GM08714 (cell line): ENCODE data around the gene TYW1B.
"Not testable (repeated sequence)": the region's sequence is repeated elsewhere in the genome, so short reads cannot be mapped to it uniquely, and the experiment has no call there.

Experiments used
- H3K4me3 ChIP-seq: fragments of 200-500 bp; sonication (Bioruptor generic); 2 replicates; pipeline ENCODE4 v1.5.1; 2014; ENCODE audit warnings: mild to moderate bottlenecking, low read length, inconsistent platforms
- ZNF274 ChIP-seq: IDR thresholded peaks from 2 replicates; pipeline ENCODE4 v1.6.1; 2012; ENCODE audit warnings: mild to moderate bottlenecking, low read depth, low read length

TYW1B gene

DNA sequence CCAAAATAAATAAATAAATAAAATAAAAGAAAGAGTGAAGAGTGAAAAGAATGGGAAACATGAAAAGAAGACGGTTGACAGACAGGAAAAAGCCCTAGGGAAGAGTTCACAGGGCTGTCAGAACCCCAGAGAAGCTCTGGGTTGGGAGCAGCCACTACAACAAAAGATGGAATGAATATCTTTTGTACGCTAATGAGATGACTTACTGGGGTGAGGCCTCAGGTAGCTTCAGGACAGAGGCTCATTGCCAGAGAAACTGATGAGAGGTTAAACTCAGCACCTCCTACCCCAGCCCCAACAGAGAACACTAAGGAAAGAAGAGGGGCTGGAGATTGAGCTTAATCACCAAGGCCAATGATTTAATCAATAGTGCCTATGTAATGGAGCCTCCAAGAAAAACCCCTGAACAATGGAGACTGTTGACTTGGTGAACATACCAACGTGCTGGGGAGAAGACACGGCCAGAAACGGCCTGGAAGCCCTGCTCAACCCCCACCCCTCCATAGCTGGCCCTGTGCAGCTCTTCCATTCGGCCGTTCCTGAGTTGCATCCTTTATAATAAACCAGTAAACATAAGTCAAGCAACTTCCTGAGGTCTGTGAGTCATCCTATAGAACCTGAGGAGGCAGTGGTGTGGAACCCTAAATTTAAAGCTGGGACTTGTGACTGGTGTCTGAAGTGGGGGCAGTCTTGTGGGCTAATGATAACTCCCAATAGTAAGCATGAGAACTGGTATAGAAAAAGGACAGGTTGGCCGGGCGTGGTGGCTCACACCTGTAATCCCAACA is 11.4 kb downstream of the TYW1B start:
- H3K4me3 ChIP-seq = not testable (repeated sequence)

DNA sequence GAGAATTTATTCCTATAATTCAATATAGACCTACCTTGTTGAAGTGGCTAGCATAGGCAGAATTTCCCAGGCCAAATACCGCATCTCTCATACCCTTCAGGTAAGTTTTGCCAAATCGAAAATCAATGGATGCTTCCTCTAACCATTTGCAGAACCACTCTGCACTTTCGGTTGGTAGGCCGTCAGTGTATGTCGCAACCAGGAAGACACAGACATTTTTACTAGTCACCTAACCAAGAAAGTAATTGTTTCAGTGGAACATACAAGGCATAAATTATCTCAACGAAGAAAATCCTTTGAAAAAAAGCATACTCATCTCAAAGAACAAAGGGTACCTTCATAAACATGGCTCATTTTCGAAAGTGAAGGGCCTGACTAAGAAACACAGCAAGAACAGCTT is 17.6 kb downstream of the TYW1B start:
- H3K4me3 ChIP-seq = not testable (repeated sequence)

DNA sequence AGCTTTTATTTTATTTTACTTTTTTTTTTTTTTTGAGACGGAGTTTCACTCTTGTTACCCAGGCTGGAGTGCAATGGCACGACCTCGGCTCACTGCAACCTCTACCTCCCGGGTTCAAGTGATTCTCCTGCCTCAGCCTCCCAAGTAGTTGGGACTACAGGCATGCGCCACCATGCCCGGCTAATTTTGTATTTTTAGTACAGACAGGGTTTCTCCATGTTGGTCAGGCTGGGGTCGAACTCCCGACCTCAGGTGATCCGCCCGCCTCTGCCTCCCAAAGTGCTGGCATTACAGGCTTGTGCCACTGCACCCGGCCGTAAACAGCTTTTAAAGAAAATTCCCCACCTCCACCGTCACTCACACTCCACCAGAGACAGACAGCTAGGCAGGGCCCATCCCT is 19.5 kb downstream of the TYW1B start:
- not testable (repeated sequence) for H3K4me3 ChIP-seq

DNA sequence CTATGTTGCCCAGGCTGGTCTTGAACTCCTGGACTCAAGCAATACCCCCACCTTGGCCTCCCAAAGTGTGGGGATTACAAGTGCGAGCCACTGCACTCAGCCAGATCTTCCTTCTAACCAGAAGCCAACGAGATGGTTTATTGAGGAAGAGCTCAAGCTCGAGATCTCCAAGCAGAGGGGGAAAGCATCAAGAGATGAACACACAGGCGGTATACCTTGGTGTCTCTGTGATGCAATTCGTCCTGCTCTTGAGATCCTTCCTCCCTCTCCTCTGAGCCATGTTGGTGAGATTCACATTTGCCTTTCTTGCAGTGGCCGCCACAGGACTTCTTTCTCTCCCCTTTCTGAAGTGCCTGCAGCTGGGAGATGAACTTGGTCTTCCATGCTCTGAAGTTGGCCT is 21.1 kb downstream of the TYW1B start:
- H3K4me3 ChIP-seq = not testable (repeated sequence)

DNA sequence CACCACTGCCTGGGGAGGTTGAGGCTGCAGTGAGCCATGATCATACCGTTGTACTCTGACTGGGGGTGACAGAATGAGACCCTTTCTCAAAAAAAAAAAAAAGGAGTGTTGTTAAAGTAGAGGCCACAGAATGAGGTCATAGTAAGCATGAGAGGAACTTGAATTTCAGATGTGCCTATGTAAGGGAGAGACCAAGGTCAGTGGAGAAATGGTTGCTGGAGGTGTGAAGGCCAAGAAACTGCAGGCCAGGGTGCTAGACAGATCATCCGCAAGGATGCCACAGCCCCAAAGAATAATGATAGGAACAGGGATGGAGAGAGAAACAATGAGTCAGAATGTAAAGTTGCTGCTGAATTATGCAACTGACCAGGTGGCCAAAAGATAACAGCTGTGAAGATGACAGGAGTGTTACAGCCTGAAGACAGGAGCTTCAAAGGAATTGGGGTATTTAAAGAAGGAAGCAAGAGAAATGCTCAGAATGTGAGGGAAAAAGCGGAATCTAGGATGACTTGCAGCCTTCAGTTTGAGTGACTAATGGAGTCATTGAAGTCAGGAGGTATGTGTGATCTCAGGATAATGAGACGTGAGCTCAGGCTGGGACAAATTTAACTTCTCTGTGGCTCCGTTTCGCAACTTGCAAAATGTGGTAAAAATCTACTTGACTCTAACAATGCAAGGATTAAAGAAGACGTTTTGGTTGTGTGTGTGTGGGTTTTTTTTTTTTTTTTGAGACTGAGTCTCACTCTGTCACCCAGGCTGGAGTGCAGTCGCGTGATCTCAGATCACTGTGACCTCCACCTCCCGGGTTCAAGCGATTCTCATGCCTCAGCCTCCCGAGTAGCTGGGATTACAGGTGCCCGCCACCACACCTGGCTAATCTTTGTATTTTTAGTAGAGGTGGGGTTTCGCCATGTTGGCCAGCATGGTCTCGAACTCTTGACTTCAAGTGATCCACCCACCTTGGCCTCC is 22.2 kb downstream of the TYW1B start:
- no peak overlapping the region for H3K4me3 ChIP-seq
- no peak for TF ChIP-seq ZNF274

DNA sequence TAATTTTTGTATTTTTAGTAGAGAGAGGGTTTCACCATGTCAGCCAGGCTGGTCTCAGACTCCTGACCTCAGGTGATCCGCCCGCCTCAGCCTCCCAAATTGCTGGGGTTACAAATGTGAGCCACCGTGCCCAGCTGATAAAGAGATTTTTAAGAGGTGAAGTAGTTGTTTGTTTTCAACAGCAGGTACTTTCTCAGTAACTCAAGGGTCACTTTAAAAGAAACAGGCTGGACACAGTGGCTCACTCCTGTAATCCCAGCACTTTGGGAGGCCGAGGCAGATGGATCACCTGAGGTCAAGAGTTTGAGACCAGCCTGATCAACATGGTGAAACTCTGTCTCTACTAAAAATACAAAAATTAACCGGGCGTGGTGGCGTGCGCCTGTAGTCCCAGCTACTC is 24.2 kb downstream of the TYW1B start:
- not testable (repeated sequence) for H3K4me3 ChIP-seq

DNA sequence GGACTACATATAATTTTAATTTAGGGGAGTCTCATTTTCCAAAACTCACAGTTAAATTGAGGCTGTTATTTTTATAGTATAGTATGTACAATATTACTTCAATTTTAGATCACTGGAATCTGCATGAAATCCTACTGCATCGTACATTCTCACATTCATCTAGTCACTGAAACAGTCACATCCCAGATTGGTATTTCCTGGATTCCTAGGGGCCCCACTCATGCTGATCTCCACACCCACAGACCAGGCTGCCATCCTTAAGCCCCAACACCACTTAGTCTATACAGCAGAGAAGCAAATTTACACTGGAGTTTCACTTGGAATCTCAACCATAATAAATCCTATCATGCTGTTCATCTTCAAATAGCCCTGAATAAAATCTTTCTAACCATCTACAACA is 26.4 kb downstream of the TYW1B start:
- not testable (repeated sequence) for H3K4me3 ChIP-seq

DNA sequence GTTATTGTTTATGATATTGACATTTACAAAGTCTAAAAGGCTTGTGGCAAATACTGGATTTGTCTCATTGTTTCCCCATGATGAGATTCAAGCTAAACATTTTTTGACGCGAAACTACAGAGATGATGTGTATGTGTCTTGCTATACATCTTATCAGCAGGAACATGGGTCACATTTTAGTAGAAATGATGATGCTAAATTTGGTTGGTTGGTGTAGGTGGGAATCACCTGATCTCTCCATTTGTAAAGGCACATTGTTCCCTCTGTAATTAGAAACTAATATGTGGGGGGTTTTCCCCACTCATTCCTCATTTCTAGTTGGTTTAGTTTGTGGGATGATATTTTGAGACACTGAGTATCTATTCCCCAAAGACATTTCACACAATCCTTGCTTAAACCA is 32.6 kb downstream of the TYW1B start:
- not testable (repeated sequence) for H3K4me3 ChIP-seq

DNA sequence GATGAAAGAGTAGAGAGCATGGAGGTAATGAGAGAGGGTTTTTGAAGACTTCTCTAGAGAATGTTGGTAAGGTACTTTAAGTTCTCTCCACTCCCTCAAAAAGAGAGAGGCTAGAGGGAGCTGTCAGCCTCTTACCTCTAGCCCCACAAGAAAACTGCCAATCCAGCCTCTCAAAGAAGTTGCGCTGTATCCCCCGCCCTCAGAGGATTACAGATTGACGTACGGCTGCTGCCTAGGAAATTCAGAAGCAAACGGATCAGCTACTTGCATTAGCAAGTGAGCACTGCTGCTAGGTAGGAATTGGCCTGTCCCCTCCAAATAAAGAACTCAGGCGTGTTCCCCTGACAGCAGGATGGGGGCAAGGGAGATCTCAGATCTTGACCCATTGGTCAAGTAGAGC is 34.2 kb downstream of the TYW1B start:
- no peak overlapping the region for H3K4me3 ChIP-seq
- TF ChIP-seq ZNF274 = no peak

DNA sequence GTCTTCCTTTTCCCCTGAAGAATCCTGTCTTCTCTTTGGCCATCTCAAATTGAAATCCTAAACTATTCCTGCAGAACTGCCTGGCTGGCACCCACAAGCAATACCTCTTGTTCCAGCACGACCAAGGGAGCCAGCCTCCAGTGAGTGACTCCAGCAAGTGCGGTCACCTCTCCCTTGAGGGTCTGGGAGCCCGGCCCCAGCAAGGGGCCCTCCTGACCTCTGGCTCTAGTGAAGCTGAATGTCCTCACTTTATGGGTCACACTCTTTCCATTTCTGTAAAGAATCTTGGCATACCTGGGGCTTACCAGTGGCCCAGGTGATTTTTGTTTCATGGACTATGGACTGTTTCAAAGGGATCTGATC is 37.3 kb downstream of the TYW1B start:
- not testable (repeated sequence) for H3K4me3 ChIP-seq

DNA sequence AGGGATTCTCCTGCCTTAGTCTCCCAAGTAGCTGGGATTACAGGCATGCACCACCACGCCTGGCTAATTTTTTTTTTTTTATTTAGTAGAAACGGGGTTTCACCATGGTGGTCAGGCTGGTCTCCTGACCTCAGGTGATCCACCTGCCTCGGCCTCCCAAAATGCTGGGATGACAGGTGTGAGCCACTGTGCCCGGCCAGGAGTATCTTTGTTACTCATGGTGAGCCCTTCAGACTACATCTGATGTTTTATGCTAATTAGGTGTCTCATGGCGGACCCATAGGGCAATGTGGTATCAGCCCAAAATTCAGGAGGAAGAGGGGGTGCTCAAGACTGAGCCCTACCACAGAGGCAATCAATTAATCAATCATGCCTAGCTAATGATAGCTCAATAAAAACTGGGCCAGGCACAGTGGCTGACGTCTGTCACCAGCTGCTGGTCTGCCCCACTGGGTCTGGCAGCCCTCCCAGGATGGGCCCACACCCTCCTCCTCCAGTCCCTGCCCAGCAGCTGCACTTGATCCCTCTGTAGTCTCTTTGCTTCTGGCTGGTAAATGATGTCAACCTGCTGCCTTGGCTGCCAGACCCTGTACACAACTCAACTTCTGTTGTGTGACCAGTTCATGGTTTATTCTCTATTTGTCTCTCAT is 37.8 kb downstream of the TYW1B start:
- not testable (repeated sequence) for H3K4me3 ChIP-seq

DNA sequence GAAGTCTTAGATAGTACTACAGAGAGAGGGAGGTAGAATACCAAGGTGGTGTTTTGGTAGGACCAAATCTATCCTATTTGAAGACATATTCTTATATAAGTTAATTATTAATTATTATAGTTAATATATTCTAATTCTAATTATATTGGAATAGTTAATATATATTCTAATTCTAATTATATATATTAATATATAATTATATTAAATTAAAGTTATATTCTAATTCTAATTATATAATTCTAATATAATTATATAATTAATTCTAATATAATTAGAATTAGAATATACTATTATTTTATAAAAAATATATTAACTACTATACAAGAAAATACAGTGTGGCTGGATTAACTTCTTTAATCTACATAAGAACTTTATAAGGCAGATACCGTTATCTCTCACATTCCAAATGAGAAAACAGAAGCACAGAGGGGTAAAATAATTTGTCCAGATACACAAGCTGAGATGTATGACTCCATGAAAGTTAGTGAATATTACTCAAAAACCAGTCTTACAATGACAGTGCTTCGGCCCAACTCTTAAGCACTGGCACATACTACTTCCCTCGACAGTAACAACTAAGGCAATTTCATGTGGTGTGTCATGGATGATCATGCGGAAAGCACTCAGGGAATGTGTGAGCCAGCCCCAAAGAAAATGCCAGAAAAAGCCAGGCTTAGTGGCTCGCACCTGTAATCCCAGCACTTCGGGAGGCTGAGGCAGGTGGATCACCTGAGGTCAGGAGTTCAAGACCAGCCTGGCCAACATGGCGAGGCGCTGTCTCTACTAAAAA is 42.6 kb downstream of the TYW1B start:
- no peak for TF ChIP-seq ZNF274
- H3K4me3 ChIP-seq = no peak overlapping the region

DNA sequence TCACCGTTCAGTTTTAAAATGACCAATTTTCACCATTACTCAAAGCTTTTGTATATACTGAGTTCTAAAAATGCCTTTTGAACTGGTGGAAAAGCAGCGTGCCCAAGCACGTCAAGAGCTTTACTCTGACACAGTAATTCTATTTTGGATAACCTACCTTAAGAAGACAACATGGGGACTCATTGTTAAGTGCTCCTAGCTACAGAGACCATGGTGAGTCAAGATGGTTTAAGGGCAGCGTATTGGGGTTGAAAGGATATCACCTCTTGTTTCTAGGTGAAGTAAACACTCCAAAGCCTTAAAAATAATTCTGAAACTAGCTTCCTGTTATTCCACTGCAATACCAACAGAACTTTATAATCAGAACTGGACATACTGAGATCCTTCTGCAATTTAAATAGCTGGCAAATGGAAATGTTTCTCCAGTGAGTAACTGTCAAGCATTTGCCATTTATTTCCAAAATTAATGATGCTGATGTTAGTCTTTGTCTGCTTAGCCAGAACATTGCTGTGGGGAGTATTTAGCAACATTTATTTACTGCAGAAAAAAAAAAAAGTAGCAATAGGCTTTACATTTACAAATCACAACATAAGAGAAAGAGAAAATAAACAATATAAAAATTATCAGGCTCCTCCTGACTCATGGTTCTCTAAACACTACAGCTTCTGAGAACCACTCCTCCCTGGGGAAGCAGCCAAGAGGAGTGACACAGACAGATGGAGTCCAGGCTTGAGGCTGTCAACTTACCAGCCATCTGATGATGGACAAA is 44.2 kb downstream of the TYW1B start:
- not testable (repeated sequence) for H3K4me3 ChIP-seq

DNA sequence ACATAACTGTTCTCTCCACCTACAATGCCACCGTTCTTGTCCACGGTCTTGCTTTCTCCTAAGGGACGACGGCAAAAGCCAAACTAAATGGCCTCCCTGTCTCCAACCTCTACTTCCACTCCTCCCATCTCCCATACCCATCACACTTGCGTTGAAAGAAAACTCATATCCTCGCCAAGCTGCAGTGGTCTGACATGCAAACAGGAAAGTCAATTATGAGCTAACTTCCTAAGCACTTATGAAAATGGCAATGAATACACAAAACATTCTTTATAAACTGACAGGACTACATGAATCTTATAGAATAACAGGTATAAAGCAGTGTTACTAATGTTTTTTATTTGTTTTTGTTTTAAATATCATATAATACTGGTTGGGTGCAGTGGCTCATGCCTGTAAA is 46.4 kb downstream of the TYW1B start:
- TF ChIP-seq ZNF274 = no peak
- no peak overlapping the region for H3K4me3 ChIP-seq
